Endothelial cell of umbilical vein (primary cell): ENCODE results near the gene MTMR11. TPM values are rescaled to one million over a fixed set of nuclear protein-coding genes. Genes with fewer than 3 reads are reported as not detected.
A peak's percentile ranks its signal among the peaks of the same experiment; 100 is the strongest.

Experiments used
- BruUV-seq: library from RNA; stranded (reverse); fragments of 400-500 nt; replicated peaks from 2 replicates; lab custom pipeline; 2021; lab: Mats Ljungman, UMichigan
- CTCF ChIA-PET: fragments of 300-600, 350-600 bp; sonication (Branson Sonifier 250); formaldehyde crosslinking; loops from one replicate; lab custom pipeline; 2021; ENCODE audit warnings: antibody characterized with exemption, inconsistent platforms; lab: Charles Lee
- POLR2A ChIA-PET: fragments of 300-600, 350-600 bp; sonication (Branson Sonifier 250); formaldehyde crosslinking; loops from one replicate; lab custom pipeline; 2021; ENCODE audit warnings: antibody characterized with exemption, inconsistent platforms; lab: Charles Lee
- DNase-seq: peaks from one replicate; pipeline ENCODE4 v3.0.0-alpha.2; 2011; ENCODE audit warnings: low read depth, low spot score
- FAIRE-seq: peaks from 2 replicates; lab custom pipeline; 2011; peaks lifted over from hg19 to GRCh38; lab: Jason Lieb, UNC
- H2AFZ ChIP-seq: 2 replicates; pipeline ENCODE4 v1.6.0; 2012; ENCODE audit warnings: low read depth, low read length, control low read depth, inconsistent platforms
- H3K27ac ChIP-seq: 2 replicates; pipeline ENCODE4 v1.5.1; 2011; ENCODE audit warnings: low read depth, mild to moderate bottlenecking, control low read depth, low read length, moderate library complexity; ENCODE audit not compliant: insufficient read depth
- H3K27me3 ChIP-seq, 2 experiments: 2 replicates each; pipeline versions ENCODE4 v1.6.0 to v1.6.1; 2011; ENCODE audit warnings: low read length in 2 of 2, mixed read lengths in 1 of 2; ENCODE audit not compliant: control insufficient read depth in 2 of 2, insufficient read depth in 2 of 2
- H3K36me3 ChIP-seq, 2 experiments: 2 replicates in 1 of 2; 3 replicates in 1 of 2; pipeline ENCODE4 v1.5.1; 2011; ENCODE audit warnings: low read length in 2 of 2, mild to moderate bottlenecking in 1 of 2, moderate library complexity in 1 of 2; ENCODE audit not compliant: control insufficient read depth in 2 of 2, insufficient read depth in 2 of 2; ENCODE audit errors: extremely low read depth in 1 of 2
- H3K4me1 ChIP-seq: 3 replicates; pipeline ENCODE4 v1.5.1; 2011; ENCODE audit warnings: mild to moderate bottlenecking, low read length; ENCODE audit not compliant: control insufficient read depth, insufficient read depth; ENCODE audit errors: extremely low read depth
- H3K4me2 ChIP-seq: 2 replicates; pipeline ENCODE4 v1.6.1; 2011; ENCODE audit warnings: low read length, control low read depth, mixed read lengths; ENCODE audit not compliant: insufficient read depth
- H3K4me3 ChIP-seq, 3 experiments: fragments of 200-600 bp in 1 of 3; sonication (generic), shearing (Covaris generic) in 1 of 3; replicated peaks in 1 of 3; 2 replicates each; pipeline ENCODE4 v1.5.1; 2011 to 2016; ENCODE audit warnings: control low read depth in 3 of 3, low read length in 3 of 3, mild to moderate bottlenecking in 2 of 3, inconsistent platforms in 1 of 3, low read depth in 1 of 3, moderate library complexity in 1 of 3; ENCODE audit not compliant: insufficient read depth in 1 of 3
- H3K79me2 ChIP-seq: 2 replicates; pipeline ENCODE4 v1.6.0; 2012; ENCODE audit warnings: low read length, inconsistent platforms; ENCODE audit not compliant: control insufficient read depth, insufficient read depth
- H3K9ac ChIP-seq: replicated peaks from 2 replicates; pipeline ENCODE3; 2011; ENCODE audit warnings: low read length, control low read depth; ENCODE audit not compliant: insufficient read depth; ENCODE audit errors: extremely low read depth
- H3K9me1 ChIP-seq: replicated peaks from 3 replicates; pipeline ENCODE4 v1.6.0; 2011; ENCODE audit warnings: mild to moderate bottlenecking, low read length; ENCODE audit not compliant: control insufficient read depth, insufficient read depth; ENCODE audit errors: extremely low read depth
- H3K9me3 ChIP-seq: replicated peaks from 2 replicates; pipeline ENCODE4 v1.5.1; 2012; ENCODE audit warnings: low read length, inconsistent platforms; ENCODE audit not compliant: control insufficient read depth, insufficient read depth
- H4K20me1 ChIP-seq: replicated peaks from 2 replicates; pipeline ENCODE3; 2011; ENCODE audit warnings: mild to moderate bottlenecking, low read length; ENCODE audit not compliant: control insufficient read depth, insufficient read depth; ENCODE audit errors: extremely low read depth
- CTCF ChIP-seq, 2 donors: IDR thresholded peaks; 1 replicate in 1 of 2; 2 replicates in 1 of 2; pipeline ENCODE4 v1.5.1; 2011; ENCODE audit warnings: low read length in 2 of 2, mild to moderate bottlenecking in 2 of 2, moderate library complexity in 2 of 2, control low read depth in 1 of 2, inconsistent platforms in 1 of 2, low read depth in 1 of 2; ENCODE audit not compliant: insufficient read depth in 1 of 2; ENCODE audit errors: extremely low read depth in 1 of 2
- EZH2 ChIP-seq: IDR thresholded peaks from 2 replicates; pipeline ENCODE4 v1.6.1; 2012; ENCODE audit warnings: borderline replicate concordance, low read depth, mild to moderate bottlenecking, moderate library complexity, low read length, inconsistent platforms; ENCODE audit not compliant: severe bottlenecking
- FOS ChIP-seq: IDR thresholded peaks from 2 replicates; pipeline ENCODE4 v1.6.1; 2011; ENCODE audit warnings: mild to moderate bottlenecking, low read length, moderate library complexity, borderline replicate concordance; ENCODE audit not compliant: insufficient read depth
- GATA2 ChIP-seq: IDR thresholded peaks from 2 replicates; pipeline ENCODE4 v1.7.0; 2011; ENCODE audit warnings: low read depth, mild to moderate bottlenecking, moderate library complexity, mixed read lengths, low read length; ENCODE audit not compliant: insufficient read length, insufficient read depth
- JUN ChIP-seq: IDR thresholded peaks from 2 replicates; pipeline ENCODE4 v1.6.1; 2011; ENCODE audit warnings: borderline replicate concordance, low read depth; ENCODE audit not compliant: insufficient read length, insufficient read depth
- MAX ChIP-seq: IDR thresholded peaks from 2 replicates; pipeline ENCODE4 v1.6.1; 2011; ENCODE audit not compliant: insufficient read depth, insufficient read length
- MYC ChIP-seq: IDR thresholded peaks from one replicate; pipeline ENCODE4 v1.6.1; 2011; ENCODE audit warnings: mild to moderate bottlenecking, low read depth, low read length
- POLR2A ChIP-seq: IDR thresholded peaks from 2 replicates; pipeline ENCODE4 v1.6.1; 2012; ENCODE audit warnings: low read depth, mild to moderate bottlenecking, control low read depth, low read length
- POLR2AphosphoS5 ChIP-seq: IDR thresholded peaks from 2 replicates; pipeline ENCODE4 v1.6.1; 2012; ENCODE audit warnings: low read depth, mild to moderate bottlenecking, control low read depth, low read length, moderate library complexity; ENCODE audit not compliant: insufficient read depth
- dilution Hi-C: fragments of 300-500 bp; cut with MboI; formaldehyde crosslinking; loops from one replicate; pipeline ENCODE4 v1.15.0; 2019; ENCODE audit warnings: low sequenced_read_pairs; ENCODE audit not compliant: extremely low pct_ligation_motif_present
- intact Hi-C: fragments of 100-400 bp; cut with micrococcal nuclease; formaldehyde crosslinking; loops from one replicate; pipeline ENCODE4 v1.10.0; 2022
- polyA plus RNA-seq, 4 experiments: library from polyadenylated mRNA; depleted of rRNA in 3 of 4; stranded (reverse) in 3 of 4; unstranded in 1 of 4; fragments of >200 nt; gene quantifications; 2 replicates each; pipeline versions ENCODE4 v1.2.1 to v1.2.3, GENCODE V29; 2011 to 2012; ENCODE audit warnings: missing spikeins in 1 of 4
- total RNA-seq: library from RNA; stranded (reverse); gene quantifications from 2 replicates; pipeline ENCODE4 v1.2.3, GENCODE V29; 2021

Gene MTMR11
- total and polyA plus RNA-seq, 2 donors (not counting 3 experiments of a cell fraction or from before 2014, with no cell fraction given): 7.8 to 14.4 TPM

GRCh38 chr1:149884433-149885338, 52.0 kb downstream of the MTMR11 start:
- DNase-seq (no peak), FAIRE-seq (no peak)
- Histone ChIP-seq H3K4me1 (peaks cover 16% of the 10 kb centered on the region), H3K4me3 (peak overlapping the region in 2 of 3 experiments; percentile 42 to 81), H3K4me2 (peak overlapping the region; percentile 91), H3K9me3 (no peaks in the 10 kb centered on the region), H3K27me3 (no peaks in the 10 kb centered on the region), H3K9ac (peak overlapping the region; percentile 99), H3K79me2 (no peaks in the 10 kb centered on the region), H2AFZ (peak overlapping the region; percentile 26), H4K20me1 (no peaks in the 10 kb centered on the region), H3K36me3 (no peaks in the 10 kb centered on the region), H3K9me1 (no peaks in the 10 kb centered on the region), H3K27ac (peak overlapping the region; percentile 90)
- TF ChIP-seq JUN (no peak), POLR2AphosphoS5 (no peak), CTCF (IDR thresholded peaks at IDR 0.05; ENCODE audit: extremely low read depth in 1 of 2, insufficient read depth in 1 of 2, low read depth in 1 of 2, low read length in 2 of 2) (no peak), POLR2A (no peak), MYC (no peak), FOS (no peak), GATA2 (no peak), EZH2 (no peak), MAX (no peak)
- CTCF ChIA-PET: interaction anchor here (0.6 kb wide), 1 partner anchor 208 kb away, joined by 3 read pairs; no protein-coding TSS in a partner anchor
- BruUV-seq: no TSS peak
- dilution Hi-C loops (loop anchor here (25.0 kb wide), 1 partner anchor 153 kb away; no protein-coding TSS in a partner anchor), intact Hi-C loops (no loop called here)
- POLR2A ChIA-PET: interaction anchor here (0.6 kb wide), 1 partner anchor 185 kb away, joined by 3 read pairs; no protein-coding TSS in a partner anchor
